A172 (cell line): ENCODE data around the gene SAMD9. TPM values are rescaled to one million over a fixed set of nuclear protein-coding genes. Genes with fewer than 3 reads are reported as not detected.

Source experiments
- total RNA-seq: library from RNA; depleted of rRNA; stranded (reverse); fragments of >200 nt; shearing (Covaris generic); gene quantifications from 2 replicates; pipeline ENCODE4 v1.2.3, GENCODE V29; 2014; rRNA removed

Gene SAMD9
- total RNA-seq, 1 experiment from 2014 or later, result 24.1 TPM

Other genes starting within 250 kb of the SAMD9 start
- 28.4 and 37.7 TPM in 2 replicates for gene SAMD9L, start 30.4 kb upstream of the SAMD9 start, total RNA-seq
- gene HEPACAM2, start 108.5 kb upstream of the SAMD9 start, total RNA-seq, result not detected in 2 replicates
- 54.3 and 56.0 TPM in 2 replicates for gene VPS50, start 114.4 kb upstream of the SAMD9 start, total RNA-seq